HG02885 (cell line): ENCODE results near the gene AFF3.

Experiments
- ATAC-seq: cut with Tn5 transposase; IDR thresholded peaks from one replicate; pipeline ENCODE4 v1.9.1; 2021; ENCODE audit warnings: mild to moderate bottlenecking; ENCODE audit not compliant: unreplicated experiment, poor library complexity

The AFF3 gene

DNA sequence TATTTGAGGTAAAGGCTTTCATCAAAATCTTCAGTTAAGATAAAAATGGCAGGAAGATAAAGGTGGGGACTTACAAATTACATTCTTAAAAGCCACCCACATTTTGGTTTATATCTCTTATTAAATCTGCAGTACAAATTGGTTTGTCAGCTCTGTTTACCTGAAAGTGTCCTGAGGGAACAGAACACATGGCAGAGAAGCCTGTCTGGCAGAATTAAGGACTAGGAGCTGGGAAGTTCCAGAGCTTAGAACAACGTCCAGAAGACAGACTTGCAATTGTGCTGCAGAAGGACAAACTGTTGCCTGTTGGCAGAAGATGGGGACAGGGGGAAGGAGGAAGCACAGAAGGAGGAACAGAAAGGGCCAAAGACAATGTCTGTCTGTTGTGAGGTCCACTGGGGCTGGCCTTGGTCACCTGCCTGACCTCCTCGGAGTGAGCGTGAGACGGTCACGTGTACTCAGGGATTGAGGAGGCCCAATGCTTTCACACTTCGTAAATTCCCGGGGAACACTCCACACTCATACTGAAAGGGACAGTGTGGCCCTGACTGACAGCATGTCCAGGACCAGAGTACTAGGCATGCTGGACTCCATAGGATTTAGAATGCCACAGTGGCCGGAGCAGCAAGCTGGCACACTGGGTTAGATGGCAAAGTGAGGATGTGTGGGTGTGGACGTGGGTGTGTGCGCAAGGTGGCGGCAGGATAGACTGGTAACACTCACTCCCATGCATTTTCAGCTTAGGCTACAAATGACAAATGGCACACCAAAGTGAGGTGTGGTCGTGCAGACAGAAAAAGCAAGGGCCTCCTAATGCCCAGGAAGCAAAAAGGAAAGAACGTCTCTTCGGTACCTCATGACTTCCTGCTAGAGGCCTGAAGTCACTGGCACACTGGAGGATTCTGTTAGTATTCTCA lies 441.6 kb downstream of the AFF3 start:
- no peak for ATAC-seq

DNA sequence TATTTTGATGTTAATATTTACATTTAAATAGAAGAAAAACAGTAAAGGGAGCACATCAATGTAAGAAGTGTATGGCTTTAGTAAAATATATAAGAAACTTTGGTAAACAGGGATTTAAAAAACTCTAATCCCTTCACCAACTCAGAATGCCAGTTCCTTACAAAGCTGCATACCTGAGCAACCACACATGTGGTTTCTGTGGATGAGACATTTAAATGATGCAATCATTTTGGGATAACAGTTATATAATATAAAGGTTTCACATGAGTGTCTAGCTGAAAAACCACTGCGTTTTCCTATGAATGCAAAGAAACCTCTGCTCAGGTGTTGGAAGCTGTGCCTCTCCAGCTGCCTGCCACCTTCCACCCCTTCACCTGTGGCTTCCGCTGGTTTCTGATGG lies 443.5 kb downstream of the AFF3 start:
- ATAC-seq, result no peak

DNA sequence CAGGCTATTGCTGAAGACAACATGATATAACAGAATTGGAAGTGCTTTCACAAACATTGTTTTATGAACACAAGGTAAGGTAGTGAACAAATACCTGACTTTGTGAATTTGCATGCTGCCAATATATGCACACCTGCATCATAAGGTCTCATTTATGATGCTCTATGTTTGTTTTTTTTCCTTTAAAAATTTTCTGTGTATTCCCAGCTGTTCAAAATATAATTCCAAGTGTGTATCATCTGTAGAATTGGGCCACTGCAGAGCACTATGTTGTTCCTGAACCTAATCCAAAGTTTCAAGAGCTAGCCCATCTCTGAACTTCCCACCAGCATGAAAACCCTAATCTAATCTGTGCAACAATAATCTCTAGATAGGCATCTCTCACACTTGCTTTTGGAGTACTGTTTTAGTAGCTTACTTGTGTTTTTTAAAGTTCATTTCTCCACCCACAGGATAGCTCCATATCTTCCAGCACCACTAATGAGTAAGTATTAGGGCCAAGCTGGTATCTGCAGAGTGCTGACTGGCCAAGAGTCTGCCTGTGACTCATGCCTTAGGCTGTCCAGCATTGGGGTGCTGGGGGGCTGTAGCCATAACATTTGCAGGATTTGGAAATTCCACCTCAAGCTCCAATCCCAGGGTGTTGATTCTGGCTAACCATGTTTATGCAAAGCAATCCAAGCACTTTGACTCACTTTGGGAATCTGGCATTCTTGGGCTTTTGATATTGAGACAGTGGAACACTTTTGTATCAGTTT lies 444.4 kb downstream of the AFF3 start:
- no peak for ATAC-seq

DNA sequence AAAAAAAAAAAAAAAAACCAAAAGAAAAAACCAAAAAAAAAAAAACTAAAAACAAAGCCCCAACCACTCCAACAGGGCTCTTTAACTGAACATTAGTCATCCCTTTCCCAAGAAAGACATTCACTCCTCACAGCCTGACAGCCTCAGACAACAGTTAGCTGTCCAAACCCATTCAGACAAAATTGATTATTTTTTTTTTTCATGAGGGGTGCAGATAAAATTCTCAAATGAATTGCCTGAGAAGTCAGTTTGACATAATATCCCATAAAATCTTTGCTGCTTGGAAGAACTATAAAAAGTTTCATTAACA lies 446.5 kb downstream of the AFF3 start:
- ATAC-seq, result no peak

DNA sequence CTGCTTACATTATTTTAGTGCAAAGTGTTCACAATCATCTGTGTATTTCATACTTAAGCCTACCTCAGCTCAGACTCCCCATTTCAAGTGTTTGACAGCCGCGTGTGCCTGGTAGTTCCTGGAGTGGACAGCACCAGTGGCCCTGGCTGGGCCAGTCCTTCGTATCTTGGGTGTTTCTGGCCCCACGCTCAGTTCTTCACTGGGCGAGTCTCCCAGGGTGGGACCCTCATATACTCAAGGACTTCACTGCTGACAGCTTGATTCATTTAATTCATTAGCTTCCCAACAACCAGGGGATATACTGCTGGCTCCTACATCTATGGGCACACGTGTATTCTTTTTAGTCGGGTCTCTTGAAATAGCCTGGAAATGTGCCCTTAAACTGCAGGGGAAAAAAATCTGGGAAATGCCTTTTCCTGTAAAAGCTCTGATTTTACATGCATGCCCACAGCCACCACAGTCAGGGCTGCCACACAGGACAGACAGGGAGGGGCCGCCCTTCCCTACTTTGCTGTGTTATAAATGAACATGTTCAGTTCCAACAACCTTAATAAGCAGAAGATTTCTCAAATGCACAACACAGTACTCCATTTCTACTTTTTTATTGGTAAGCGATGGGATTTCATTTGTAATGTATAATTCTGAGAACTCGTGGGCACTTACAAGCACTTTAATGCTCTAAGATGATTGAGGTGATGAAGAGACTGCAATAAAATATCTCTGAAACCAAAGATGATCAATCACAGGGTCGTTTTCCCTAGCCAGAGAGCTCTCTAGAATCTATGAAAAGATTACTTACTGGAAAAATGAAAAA lies 447.1 kb downstream of the AFF3 start:
- ATAC-seq, result no peak

DNA sequence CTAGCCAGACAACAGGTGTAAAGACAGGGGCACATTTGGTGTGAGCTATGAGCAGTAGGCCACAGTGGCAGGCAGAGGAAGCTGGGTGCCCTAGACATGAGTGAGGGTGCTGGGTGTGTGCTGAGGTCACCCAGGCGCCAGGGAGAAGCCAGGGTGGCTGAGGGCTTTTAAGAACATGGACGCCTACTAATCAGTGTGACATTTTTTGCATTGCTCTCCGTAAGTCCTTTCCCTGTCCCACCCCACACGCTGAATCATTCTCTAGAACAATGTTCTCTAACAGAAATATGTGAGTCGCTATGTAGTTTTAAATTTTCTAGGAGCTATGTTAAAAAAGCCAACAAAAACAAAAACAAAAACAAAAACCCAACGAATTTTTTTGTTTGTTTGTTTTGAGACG lies 448.1 kb downstream of the AFF3 start:
- ATAC-seq, result no peak

DNA sequence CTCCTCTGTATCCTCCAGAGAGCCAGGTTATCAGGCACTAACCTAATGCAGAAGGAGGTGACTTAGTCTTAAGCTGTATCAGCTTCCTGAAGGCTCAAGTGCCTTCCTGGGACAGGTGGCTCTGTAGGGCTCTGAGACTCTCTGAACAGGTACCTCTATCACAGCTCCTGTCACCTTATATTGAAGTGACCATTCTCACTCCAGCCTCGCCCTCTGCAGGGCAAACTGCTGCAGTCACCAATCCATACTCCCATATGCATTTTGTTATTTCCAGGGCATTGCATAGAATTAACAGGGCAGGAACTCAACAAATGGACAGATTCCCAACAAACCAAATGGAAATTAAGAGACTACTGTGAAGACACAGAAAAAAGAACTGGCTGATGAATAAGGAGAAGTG lies 449.6 kb downstream of the AFF3 start:
- no peak for ATAC-seq

DNA sequence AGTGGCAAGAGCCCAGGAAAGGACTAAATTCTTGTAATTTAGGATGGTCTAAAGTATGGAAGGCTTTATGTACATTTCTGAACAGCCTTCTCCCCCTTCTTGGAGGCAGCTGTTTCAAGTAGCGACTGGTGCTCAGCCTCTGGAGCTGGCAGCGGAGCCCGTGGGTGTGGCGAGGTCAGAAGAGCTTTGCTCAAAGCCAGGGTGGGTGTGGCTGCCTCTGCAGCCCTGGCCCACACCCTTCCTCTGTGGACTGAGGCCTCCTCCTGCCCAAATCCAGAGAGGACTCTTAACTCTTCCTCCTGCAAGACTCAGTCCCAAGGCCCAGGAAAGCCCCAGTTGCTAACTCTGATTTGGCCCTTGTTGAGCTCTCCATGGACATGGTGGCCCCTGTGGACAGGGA lies 450.5 kb downstream of the AFF3 start:
- ATAC-seq, result no peak

DNA sequence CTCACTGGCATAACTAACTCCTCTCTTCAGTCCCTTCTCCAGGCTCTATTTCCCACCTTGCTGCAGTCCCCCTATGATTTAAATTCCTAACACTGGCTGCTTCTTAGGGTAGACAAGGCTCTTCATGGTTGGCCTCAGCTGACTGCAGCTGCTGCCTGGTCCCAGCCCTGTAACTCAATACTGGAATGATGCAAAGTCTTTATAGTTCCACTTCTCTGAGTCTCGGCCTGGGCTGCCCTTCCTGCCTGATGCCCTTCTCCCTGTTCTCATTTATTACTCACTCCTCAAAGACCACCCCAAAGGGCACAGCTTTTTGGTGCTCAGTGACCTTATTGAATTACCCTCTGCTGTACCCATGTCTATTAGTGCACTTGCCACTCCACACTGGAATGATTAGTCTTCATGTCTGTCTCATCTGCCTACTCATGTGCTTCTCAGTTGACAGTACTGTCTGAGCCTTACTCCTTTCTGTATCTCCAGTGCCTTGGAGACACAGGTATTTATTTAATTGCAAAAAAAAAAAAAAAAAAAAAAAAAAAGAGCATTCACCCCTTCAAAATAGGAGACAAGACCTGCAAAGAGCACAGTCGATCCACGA lies 453.1 kb downstream of the AFF3 start:
- ATAC-seq, result no peak

DNA sequence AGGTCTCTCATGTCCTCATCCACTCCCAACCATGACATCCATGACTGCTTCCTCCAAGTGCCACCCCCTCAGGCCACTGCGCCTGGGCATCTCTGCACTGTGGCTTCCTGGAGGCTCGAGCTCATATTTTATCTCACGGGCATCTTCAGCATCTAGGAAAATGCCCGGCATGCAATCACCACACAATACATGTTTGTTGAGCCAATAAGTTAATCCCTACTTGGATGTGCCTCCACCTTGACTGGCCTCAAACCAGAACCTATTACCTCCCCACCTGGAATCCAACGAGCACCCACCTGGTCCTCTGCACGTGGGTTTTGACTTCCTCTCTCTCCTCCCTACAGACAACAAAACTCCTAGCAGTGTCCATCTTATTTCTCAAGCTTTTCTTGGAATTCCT lies 453.7 kb downstream of the AFF3 start:
- ATAC-seq, result no peak

DNA sequence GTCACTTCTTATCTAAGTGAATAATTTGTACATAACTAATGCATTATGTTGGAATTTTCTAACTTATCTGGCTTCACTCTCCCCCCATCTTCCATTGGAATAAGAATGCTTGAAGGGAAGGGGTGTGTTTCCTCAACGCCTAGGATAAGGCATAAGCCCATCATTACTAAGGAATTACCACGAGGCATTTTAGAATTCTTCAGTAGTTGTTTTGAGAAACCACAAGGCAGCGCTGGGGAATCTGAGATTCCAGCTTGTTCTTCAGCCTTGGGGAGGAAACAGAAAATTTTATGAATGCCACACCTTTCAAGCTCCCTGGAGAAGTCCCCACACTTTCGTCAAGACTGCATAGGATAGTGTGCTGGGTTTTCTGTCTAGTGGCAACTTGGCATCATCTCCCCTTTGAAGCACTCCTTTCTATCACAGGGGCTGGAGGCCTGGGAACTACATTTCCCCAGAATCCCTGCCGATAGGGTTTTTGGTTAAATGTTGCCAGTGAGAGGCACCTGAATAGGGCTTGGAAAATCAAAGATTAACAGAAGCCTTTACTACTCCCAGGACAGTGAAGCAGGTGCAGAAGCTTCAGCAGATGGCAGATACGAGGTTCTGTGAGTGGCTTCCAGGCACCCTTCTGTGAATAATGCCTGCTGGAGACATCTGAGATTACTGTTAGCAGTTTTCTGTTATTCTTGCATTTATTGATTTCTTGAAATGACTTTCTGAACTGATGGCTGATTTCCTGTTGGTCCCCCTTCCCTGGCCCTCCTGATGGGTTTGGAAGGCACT lies 459.9 kb downstream of the AFF3 start:
- no peak for ATAC-seq

DNA sequence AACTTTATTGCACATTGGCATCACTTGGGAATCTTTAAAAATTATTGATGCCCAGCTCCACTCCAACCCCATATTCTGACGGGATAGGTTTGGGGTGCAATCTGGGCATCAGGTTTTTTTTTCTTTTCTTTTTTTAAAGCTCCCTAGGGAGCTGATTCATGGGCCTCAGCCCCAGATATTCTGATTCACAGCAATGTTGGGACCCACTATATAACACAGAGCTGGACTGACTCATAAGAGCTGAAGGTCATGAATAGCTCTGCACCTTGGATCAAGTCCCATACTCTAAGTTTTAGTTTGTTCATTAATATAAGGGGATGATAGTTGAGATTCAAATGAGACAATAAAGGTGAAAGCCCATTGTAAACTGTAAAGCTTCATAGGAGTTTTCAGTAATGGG lies 461.4 kb downstream of the AFF3 start:
- ATAC-seq, result no peak

DNA sequence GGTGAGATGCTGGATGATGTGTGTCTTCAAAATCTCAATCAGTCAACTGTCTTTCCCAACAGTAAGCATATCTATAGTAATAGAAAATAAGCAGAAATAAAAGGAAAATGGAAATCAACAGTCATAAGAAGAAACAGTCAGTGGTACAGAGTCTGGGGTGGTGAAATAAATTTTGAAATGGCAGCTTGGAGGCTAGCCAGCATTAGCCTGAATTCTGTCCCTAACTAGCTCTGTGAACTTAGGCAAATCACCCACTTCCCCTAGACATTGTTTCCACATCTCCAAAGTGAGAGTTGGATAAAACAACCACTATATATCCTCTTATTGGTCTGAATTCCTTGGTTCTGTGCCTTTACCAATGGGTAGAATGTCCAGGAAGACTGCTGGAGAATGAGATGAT lies 462.9 kb downstream of the AFF3 start:
- no peak for ATAC-seq

DNA sequence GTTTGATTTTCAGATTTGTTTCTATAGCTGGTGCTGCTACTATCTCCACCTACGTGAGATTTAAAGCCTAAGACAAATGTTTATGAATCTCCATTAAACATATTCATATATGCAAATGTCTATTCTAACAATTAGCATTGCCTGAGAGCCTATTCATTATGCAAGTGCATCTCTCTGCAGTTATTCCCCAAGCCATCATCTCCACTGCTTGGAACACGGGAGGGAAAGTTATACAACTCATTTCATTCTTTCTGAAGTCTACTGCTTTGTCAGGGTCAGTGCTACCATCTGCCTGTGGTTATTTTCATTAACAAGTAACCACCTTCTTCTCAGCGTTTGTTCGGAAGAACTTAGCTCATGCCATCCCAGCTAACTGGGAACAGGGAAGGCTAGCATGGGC lies 463.8 kb downstream of the AFF3 start:
- ATAC-seq, result no peak

DNA sequence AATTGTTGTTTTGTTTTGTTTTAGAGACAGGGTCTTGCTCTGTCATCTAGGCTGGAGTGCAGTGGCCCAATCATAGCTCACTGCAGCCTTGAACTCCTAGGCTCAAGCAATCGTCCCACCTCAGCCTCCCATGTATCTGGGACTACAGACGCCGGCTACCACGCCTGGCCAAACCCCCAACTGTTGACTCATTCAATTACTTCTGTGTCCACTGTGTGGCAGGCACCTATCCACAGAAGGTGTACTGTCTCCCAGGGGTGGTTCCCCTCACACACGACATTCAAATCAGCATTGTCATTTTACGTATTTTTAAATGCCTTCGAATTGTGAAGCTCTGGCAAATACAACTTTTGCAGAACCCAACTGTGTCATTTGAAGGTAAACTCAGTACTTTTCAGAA lies 464.6 kb downstream of the AFF3 start:
- peak; percentile 49 for ATAC-seq

DNA sequence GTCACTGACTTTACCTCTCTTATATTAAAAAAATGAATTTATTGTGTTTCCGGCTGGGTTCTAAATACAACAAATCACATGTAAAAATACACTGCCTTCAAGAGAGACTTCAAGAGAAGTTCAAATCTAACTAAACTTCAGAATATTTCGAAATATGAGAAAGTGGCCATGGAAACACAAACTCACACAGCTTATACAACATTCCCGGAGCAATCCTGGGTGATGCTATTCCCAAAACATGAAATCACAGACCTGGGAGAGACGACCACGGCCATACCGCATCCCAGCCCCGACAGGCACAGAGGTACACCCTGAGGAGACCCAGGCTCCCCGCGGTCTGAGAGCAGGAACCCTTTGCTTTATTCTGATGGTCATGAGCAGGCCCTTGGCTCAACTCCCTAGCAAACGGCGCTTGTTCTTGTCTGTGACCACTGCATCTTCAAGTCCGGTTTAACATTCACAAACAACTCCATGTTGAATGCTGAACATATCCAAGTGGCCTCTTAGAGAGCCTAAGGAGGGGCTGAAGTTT lies 467.2 kb downstream of the AFF3 start:
- no peak for ATAC-seq

DNA sequence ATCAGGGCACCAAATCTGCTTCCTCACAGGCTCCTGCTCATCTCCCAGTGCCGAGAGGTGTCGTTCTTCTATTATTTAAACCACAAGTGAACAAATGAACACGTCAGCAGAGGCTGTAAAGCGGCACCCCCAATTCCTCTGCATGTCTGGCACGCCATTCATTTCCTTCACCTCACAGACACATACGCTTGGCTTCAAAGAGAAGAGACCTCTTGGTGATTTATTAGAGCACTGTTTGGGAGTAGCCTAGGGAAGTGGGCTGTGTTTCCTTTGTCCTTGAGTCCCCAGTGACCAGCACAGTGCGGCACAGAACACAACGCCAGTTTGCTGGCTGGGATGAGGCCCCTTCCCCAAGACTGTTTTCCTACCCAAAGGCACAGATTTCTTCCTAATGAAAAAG lies 468.3 kb downstream of the AFF3 start:
- no peak for ATAC-seq

DNA sequence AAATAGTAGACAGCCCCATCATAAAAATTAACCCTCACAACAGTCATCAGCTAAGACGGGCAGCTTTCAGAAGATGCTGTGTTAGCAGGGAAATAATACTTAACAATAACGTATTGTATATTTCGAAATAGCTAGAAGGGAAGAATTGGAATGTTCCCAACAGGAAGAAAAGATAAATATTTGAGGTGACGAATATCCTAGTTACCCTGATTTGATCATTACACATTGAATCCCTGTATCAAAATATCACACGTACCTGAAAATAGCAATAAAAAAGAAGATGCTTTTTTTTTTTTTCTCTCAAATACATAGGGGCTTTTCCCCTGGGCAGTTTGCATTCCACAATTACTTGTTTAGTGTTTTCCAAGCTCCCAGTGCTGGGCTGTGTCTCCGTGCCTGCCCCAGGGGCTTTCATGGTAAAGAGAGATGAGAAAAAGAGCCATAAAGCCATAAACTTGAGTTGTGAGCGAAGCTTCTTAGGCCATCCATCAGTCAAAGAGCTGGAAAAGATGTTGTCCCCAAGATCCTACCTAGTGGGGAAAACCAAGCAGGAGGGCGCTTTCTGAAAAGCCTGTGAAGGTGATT lies 469.5 kb downstream of the AFF3 start:
- no peak for ATAC-seq
